ENCODE results near the gene PKNOX2. TPM values are rescaled to one million over a fixed set of nuclear protein-coding genes. Genes with fewer than 3 reads are reported as not detected.

Gene PKNOX2
- total RNA-seq, 2 experiments from 2014 or later, result not detected

- no peaks in the 10 kb centered on the region for H3K4me1 Mint-ChIP-seq
- no peaks in the 10 kb centered on the region for H3K36me3 Mint-ChIP-seq
- H3K27me3 Mint-ChIP-seq, result peaks cover 6% of the 10 kb centered on the region
- no peaks in the 10 kb centered on the region for H3K9me3 Mint-ChIP-seq
- no peak for DNase-seq
- no peak overlapping the region for H3K27ac Mint-ChIP-seq
- no peak overlapping the region for H3K4me3 Mint-ChIP-seq
Measured at GRCh38 chr11:125275905-125276618, 111.5 kb downstream of the PKNOX2 start.

- peaks cover 11% of the 10 kb centered on the region for H3K27me3 Mint-ChIP-seq
- H3K9me3 Mint-ChIP-seq, result no peaks in the 10 kb centered on the region
- DNase-seq, result no peak
- no peaks in the 10 kb centered on the region for H3K36me3 Mint-ChIP-seq
- H3K4me3 Mint-ChIP-seq, result no peak overlapping the region
- H3K4me1 Mint-ChIP-seq, result no peaks in the 10 kb centered on the region
- no peak overlapping the region for H3K27ac Mint-ChIP-seq
Measured at GRCh38 chr11:125276619-125276976, 112.0 kb downstream of the PKNOX2 start.

GRCh38 chr11:125279676-125280418, 115.3 kb downstream of the PKNOX2 start:
- Mint-ChIP-seq H3K4me3 (no peak overlapping the region), H3K9me3 (no peaks in the 10 kb centered on the region), H3K27ac (no peak overlapping the region), H3K36me3 (no peaks in the 10 kb centered on the region), H3K4me1 (no peaks in the 10 kb centered on the region), H3K27me3 (peaks cover 7% of the 10 kb centered on the region)
- no peak for DNase-seq

GRCh38 chr11:125280646-125281045, 116.1 kb downstream of the PKNOX2 start:
- Mint-ChIP-seq H3K27me3 (peaks cover 7% of the 10 kb centered on the region), H3K9me3 (no peaks in the 10 kb centered on the region)

GRCh38 chr11:125281831-125282595, 117.5 kb downstream of the PKNOX2 start:
- H3K4me1 Mint-ChIP-seq, result no peaks in the 10 kb centered on the region
- H3K9me3 Mint-ChIP-seq, result no peaks in the 10 kb centered on the region
- H3K27ac Mint-ChIP-seq, result no peak overlapping the region
- no peak overlapping the region for H3K4me3 Mint-ChIP-seq
- peaks cover 7% of the 10 kb centered on the region for H3K27me3 Mint-ChIP-seq
- H3K36me3 Mint-ChIP-seq, result no peaks in the 10 kb centered on the region
- no peak for DNase-seq

More at GRCh38 chr11:125280646-125281045, 116.1 kb downstream of the PKNOX2 start:
- Mint-ChIP-seq H3K27ac (no peak overlapping the region), H3K4me1 (no peaks in the 10 kb centered on the region), H3K4me3 (no peak overlapping the region), H3K36me3 (no peaks in the 10 kb centered on the region)
- no peak for DNase-seq

- Mint-ChIP-seq H3K27ac (no peak overlapping the region), H3K9me3 (no peaks in the 10 kb centered on the region), H3K36me3 (no peaks in the 10 kb centered on the region), H3K27me3 (peaks cover 7% of the 10 kb centered on the region), H3K4me1 (no peaks in the 10 kb centered on the region), H3K4me3 (no peak overlapping the region)
- no peak for DNase-seq
Measured at GRCh38 chr11:125282596-125282914, 118.0 kb downstream of the PKNOX2 start.

- H3K9me3 Mint-ChIP-seq, result no peaks in the 10 kb centered on the region
- no peaks in the 10 kb centered on the region for H3K36me3 Mint-ChIP-seq
- no peak overlapping the region for H3K27ac Mint-ChIP-seq
- H3K4me1 Mint-ChIP-seq, result no peaks in the 10 kb centered on the region
- DNase-seq, result no peak
- H3K4me3 Mint-ChIP-seq, result no peak overlapping the region
- peaks cover 8% of the 10 kb centered on the region for H3K27me3 Mint-ChIP-seq
Measured at GRCh38 chr11:125284245-125284850, 119.8 kb downstream of the PKNOX2 start.

- Mint-ChIP-seq H3K27ac (no peak overlapping the region), H3K27me3 (peaks cover 11% of the 10 kb centered on the region), H3K4me3 (no peak overlapping the region), H3K4me1 (no peaks in the 10 kb centered on the region), H3K9me3 (no peaks in the 10 kb centered on the region), H3K36me3 (no peaks in the 10 kb centered on the region)
- DNase-seq, result no peak
Measured at GRCh38 chr11:125285844-125286243, 121.3 kb downstream of the PKNOX2 start.

- H3K9me3 Mint-ChIP-seq, result no peaks in the 10 kb centered on the region
- H3K36me3 Mint-ChIP-seq, result no peaks in the 10 kb centered on the region
- H3K27me3 Mint-ChIP-seq, result peaks cover 8% of the 10 kb centered on the region
- H3K4me3 Mint-ChIP-seq, result no peak overlapping the region
- no peaks in the 10 kb centered on the region for H3K4me1 Mint-ChIP-seq
- no peak overlapping the region for H3K27ac Mint-ChIP-seq
- no peak for DNase-seq
Measured at GRCh38 chr11:125286486-125286885, 121.9 kb downstream of the PKNOX2 start.

- DNase-seq, result no peak
- Mint-ChIP-seq H3K9me3 (no peaks in the 10 kb centered on the region), H3K4me3 (no peak overlapping the region), H3K27me3 (peaks cover 5% of the 10 kb centered on the region), H3K36me3 (no peaks in the 10 kb centered on the region), H3K27ac (no peak overlapping the region), H3K4me1 (no peaks in the 10 kb centered on the region)
Measured at GRCh38 chr11:125287491-125288210, 123.1 kb downstream of the PKNOX2 start.

- no peak for DNase-seq
- Mint-ChIP-seq H3K4me1 (no peaks in the 10 kb centered on the region), H3K4me3 (no peak overlapping the region), H3K36me3 (no peaks in the 10 kb centered on the region), H3K27ac (no peak overlapping the region), H3K27me3 (peaks cover 5% of the 10 kb centered on the region), H3K9me3 (no peaks in the 10 kb centered on the region)
Measured at GRCh38 chr11:125289419-125290098, 125.0 kb downstream of the PKNOX2 start.

GRCh38 chr11:125290263-125290662, 125.7 kb downstream of the PKNOX2 start:
- H3K36me3 Mint-ChIP-seq, result no peaks in the 10 kb centered on the region
- no peak overlapping the region for H3K27ac Mint-ChIP-seq
- H3K4me1 Mint-ChIP-seq, result no peaks in the 10 kb centered on the region
- no peak for DNase-seq
- peaks cover 5% of the 10 kb centered on the region for H3K27me3 Mint-ChIP-seq
- no peak overlapping the region for H3K4me3 Mint-ChIP-seq
- H3K9me3 Mint-ChIP-seq, result no peaks in the 10 kb centered on the region

- Mint-ChIP-seq H3K36me3 (no peaks in the 10 kb centered on the region), H3K4me3 (no peak overlapping the region), H3K9me3 (no peaks in the 10 kb centered on the region), H3K4me1 (no peaks in the 10 kb centered on the region), H3K27ac (no peak overlapping the region), H3K27me3 (peaks cover 5% of the 10 kb centered on the region)
- no peak for DNase-seq
Measured at GRCh38 chr11:125292100-125292499, 127.5 kb downstream of the PKNOX2 start.

- Mint-ChIP-seq H3K36me3 (no peaks in the 10 kb centered on the region), H3K27ac (no peak overlapping the region), H3K4me1 (no peaks in the 10 kb centered on the region), H3K27me3 (peaks cover 5% of the 10 kb centered on the region), H3K4me3 (no peak overlapping the region), H3K9me3 (no peaks in the 10 kb centered on the region)
- DNase-seq, result no peak
Measured at GRCh38 chr11:125293596-125293995, 129.0 kb downstream of the PKNOX2 start.

Measured in activated naive CD8-positive, alpha-beta T cell treated with anti-CD3 and anti-CD28 coated beads for 36 hours (primary cell).